HG03432 (cell line): ENCODE measurements around the gene LYVE1.

Experiments used
- ATAC-seq: cut with Tn5 transposase; IDR thresholded peaks from one replicate; pipeline ENCODE4 v1.9.1; 2021; ENCODE audit warnings: mild to moderate bottlenecking, moderate library complexity; ENCODE audit not compliant: unreplicated experiment

Gene LYVE1

DNA sequence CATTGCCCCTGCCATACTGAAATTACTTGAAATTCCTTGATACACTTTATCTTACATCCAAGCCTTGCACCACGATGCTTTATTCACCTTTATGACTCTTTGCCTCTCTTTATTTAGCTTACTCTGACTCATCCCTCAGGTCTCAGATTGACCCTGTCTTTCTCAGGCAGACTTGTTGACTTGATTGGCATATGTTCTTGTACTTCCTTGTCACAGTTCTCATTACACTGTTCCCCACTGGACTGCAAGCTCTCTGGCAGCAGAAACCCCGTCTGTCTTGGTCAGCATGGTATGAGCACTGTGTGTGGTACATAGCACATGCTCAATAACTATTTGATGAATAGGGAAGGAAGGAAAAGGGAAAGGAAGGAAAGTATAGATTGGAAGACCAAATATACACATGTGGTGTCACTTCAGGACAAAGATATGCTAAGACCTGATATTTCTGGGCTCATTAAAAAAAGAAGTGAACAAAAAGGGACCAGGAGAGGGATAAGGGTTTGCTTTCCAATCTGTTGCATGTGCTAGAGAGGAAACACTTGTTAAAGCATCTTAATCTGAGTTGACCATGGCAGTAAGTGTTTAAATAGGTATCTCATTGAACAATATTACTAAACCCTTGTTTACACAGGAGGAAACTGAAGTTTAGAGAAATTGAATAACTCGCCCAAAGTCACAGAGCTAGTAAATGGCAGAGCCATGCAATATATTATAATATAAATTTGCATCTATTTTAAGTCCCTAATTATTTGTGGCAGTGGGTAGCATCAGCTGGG lies 7.2 kb downstream of the LYVE1 start:
- no peak for ATAC-seq

DNA sequence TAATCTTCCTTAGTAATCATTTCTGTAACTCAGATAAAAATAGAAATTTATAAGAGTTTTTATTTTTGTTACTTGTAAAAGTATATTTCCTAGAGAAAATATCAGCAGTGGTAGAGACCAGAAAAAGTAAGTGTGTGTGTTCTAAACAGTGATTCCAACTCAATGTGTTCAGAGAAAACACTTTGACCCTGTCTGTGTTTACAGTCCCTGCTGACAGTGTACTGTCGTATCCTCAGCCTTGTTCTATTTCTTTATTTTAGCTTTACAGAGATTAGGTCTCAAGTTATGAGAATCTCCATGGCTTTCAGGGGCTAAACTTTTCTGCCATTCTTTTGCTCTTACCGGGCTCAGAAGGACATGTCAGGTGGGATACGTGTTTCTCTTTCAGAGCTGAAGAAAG lies 10.2 kb downstream of the LYVE1 start:
- no peak for ATAC-seq

DNA sequence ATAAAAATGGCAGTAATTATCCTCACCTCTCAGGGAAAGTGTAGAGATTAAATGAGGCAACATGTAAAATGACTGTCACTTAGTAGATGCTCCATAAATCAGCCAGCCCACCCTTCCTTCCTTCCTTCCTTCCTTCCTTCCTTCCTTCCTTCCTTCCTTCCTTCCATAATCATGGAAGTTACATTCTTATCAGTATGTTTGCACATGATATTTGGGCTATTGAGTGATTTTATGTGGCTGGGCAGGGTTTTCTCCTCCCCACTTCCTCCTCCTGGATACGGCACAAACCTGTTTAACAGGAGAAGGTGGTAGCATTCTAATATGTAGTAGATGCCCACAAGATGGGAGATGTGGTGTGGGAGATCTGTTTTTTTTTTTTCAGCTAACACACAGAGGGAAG lies 11.9 kb downstream of the LYVE1 start:
- ATAC-seq: no peak

DNA sequence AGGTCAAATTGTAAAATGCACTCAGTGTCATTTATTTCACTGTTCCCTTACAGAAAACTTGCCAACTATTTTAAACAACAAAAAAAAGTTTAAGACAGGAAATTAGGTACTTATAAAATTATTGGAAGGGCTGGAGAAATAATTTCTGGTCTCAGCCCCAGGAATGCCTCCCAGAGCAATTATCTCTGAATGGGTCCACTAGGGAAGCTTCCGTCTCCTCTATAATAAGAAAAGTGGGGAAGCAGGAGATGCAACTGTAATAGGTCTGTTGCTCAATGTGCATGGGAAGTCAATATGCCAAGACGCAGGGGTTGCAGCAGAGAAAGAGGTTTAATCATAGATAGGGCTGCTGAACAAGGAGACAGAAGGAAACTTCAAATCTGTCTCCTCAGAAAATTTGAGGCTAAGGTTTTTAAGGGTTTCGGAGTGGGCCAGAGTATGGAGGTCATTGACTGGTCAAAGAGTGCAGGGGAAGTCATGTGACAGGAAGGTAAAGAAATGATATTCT lies 16.6 kb downstream of the LYVE1 start:
- ATAC-seq: no peak

DNA sequence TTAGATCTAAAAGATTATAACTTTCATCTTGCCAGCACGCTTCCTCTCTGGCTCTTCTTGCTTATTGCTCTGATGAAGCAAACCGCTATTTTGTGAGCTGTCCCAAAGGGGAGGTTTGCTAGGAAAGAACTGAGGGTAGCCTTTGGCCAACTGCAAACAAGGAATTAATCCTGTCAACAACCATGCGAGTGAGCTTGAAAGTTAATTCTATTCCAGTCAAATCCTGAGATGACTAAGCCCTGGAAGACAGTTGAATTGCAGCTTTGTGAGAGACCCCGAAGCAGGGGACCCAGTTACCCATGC lies 17.2 kb downstream of the LYVE1 start:
- no peak for ATAC-seq

DNA sequence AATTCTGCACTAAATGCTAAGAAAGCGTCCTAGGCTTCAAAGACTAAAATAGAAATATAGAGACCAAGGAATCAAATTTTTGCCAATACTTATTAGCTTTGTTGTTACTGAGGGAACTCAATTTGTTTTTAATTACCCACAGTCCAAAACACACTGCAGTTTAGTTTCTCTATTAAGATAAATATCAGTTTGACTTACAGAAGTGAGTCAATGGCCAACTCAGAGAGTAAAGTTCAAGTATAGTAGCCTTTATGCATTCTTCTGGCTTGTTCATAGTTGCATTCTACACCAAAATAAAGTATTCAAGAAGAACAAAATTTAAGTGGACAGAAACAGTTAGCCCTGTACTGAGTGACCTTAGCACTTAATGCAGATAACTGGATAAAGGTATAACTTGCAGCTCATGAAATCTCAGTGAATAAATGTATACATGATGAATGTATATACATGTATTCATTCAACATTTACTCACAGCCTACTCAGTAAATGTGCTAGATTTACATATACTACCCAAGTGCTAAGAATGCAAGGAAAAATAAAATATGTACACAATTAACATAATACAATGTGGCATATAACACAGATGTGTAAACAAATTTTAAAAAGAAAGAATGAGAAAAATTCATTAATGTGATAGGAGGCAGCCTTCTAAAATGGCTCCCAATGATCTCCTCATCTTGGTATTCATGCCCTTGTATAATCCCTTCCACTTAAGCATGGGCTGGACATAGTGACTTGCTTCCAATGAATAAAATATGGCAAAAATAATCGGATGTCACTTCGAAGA lies 17.8 kb downstream of the LYVE1 start:
- ATAC-seq: no peak

DNA sequence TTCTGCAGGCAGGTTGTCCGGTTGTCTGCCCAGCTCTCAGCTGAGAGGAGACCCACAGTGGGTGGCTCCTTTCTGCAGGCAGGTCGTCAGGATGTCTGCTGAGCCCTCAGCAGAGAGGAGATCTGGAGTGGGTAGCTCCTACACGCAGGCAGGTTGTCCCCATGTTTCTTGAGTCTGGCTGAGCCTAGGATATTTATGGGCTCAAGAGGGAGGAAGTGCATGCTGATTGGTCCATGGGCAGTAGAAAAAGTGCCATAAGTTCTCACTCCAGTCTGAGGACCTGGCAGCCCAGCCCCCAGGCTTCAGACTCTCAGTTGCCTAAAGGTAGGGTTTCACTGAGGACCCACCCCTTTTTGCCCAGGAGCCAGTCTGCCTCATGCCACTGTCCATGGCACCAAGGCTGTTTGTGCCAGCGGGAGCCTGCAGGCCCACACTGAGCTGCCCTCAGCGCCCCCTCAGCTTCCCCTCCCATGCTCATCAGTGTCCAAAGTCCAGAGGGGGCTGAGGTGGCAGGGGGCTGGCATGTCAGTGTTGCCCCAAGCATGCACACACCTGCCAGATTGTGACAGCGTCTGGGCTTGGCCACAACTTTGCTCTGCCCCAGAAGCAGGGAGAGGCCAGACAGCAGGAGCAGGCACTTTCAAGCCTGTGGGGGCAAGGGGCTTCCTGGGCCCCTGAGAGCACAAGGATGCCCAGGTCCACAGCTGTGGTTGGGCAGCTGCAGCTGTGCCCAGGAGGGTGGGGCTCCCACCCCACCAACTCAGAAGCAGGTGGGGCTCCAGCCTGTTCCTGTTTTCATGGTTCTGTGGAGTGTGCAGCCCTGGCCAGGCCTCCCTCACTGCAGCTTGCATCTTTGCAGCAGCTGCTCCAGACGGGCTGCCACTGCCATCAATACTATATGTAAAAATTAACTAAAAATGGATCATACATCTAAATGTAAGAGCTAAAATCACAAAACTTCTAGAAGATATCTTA lies 23.7 kb downstream of the LYVE1 start:
- no peak for ATAC-seq

DNA sequence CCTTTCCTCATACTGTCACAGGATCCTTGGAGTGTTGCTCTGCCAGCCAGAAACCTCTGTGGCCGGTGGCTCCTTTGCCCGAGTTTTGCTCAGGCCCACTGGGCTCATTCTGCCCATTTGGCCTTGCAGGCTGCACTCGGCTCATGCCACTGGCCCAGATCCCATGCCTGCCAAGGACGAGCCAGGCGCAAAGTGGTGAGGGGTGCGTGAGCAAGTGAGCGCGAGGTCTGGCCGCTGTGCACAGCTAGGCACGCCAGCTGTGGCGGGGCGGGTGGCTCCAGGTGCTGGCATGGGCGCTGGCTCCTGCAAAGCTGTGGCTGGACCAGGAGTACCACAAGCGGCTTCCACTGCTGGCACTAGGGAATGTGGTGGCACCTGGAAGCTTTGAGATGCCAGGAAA lies 24.7 kb downstream of the LYVE1 start:
- ATAC-seq: no peak

DNA sequence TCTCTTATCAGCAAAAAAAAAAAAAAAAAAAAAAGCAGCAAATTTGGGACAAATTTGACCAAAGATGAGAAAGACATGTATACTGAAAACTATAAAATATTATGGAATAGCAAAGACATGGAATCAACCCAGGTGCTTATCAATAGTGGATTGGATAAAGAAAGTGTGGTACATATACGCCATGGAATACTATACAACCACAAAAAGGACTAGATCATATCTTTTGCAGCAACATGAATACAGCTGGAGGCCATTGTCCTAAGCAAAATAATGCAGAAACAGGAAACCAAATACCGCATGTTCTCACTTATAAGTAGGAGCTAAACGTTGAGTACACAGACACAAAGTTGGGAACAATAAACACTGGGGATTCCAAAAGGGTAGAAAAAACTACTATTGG lies 25.7 kb downstream of the LYVE1 start:
- ATAC-seq: no peak

DNA sequence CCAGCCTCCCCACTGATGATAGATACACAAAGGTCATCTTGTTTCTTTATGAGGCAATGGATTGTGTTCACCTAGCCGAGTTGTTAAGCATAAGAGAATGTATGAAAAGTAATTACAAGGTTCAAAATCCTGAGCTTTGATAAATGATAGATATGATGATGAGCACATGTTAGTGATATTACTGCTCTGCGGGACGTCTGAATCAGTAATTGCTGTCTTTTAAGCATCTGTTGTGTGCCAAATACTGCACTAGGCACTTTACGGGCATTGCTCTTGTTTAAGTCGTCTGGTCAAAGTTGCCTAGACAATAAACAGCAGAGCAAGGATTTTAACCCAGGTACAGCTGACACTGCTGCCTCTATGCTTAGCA lies 26.9 kb downstream of the LYVE1 start:
- ATAC-seq: no peak

DNA sequence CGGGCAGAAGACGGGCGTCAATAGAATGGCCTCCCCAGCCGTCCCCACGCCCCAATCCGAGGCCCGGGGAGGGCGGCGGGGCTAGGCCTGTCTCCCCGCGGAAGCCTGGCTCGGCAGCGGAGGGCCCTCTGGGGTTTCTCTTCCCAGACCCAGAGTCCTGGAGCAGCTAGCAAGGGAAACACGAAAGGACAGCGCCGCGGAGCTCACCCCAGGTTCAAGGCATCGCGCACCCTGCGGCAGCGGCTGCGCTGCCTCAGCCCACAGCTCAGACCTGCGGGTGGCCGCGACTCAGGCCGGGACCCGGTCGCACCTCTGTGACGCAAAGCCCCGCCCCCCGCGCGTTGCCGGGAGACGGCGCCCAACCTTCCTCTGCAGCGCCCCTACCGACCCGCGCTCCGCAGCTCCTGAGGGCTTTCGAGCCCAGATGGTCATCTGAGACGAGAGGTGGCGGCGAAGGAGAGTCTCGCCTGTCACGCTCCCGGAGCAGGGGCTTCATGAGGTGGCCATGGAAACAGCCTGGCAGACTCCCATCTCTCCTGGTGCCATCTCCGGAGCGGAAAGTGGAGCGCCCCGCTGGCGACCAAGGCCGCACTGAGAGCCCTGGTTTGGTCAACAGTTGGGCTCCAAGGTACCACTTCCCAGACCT lies 27.4 kb downstream of the LYVE1 start, which contains the start of gene RNF141:
TSS of gene RNF141 (minus strand) at position 273 of the 646 bp plus-strand sequence. CDS start 7,029 bp downstream, outside the sequence.
- ATAC-seq: peak; percentile 99

DNA sequence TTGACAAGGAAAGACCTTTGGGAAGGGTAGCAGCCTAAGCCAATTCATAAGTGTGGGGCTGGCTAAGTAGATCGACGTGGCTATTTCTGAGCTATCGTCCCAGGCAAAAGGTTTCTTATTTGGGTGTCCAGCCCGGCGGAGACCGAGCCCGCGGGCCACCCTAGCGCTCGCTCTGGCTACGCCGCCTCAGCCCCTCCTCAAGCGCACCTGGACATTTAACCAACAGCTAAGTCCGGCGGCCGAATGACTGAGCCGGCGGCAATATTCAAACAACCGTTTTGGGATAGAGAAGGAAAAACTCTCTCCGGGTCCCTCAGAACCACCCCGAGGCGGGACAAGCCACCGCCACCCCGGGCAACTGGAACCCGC lies 27.9 kb downstream of the LYVE1 start:
- ATAC-seq: peak; percentile 28

DNA sequence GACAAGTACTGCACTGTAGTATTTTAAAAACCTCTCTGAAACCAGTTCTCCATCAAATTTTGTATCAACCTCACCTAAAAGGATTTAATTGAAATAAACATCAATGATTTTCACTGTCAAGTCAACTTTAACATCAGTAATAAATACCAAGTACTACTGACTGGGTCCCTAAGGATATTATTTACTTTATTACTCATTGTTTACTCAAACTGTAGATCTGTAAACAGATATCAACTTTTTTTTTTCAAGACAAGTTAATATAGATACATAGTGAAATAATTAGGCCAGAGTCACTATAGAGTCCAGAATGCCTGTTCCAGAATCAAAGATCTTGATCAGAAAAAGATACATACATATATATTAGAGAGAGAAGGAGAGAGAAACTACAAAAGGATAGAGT lies 29.1 kb downstream of the LYVE1 start:
- ATAC-seq: no peak

DNA sequence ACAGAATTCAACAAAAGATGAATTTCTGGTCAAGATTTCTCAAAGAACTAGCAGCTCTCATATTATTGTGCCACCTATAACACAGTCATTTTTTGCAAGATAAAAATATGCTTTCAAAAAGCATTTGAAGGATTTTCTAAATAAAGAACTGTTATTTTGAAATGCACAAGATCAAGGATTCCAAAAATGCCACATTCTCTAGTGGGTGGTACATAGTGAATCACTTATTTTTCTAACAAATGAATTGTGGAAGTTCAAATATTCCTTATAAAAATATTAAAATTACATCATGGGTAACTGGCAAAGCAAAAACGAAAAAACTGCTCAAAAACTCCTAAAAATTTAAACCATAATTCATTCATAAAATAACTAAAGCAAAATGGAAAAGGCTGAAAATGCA lies 29.5 kb downstream of the LYVE1 start:
- no peak for ATAC-seq

DNA sequence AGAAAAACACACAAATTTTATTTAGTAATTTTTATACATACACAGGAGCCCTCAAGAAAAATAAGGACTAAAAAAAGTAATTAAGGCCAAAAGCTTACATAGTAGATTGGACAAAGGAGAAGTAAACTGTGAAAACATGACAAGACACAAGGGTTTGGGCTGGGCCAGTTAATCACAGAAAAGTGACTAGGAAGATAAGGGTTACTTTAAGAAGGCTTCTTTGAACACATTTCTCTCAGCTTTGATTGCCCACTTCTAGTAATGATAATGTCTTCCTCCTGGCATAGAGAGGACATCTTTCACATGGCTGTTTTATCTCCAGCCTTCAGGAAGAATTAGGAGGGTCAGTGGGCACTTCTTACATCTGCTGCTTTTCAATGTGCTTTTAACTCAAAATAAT lies 30.9 kb downstream of the LYVE1 start:
- no peak for ATAC-seq

DNA sequence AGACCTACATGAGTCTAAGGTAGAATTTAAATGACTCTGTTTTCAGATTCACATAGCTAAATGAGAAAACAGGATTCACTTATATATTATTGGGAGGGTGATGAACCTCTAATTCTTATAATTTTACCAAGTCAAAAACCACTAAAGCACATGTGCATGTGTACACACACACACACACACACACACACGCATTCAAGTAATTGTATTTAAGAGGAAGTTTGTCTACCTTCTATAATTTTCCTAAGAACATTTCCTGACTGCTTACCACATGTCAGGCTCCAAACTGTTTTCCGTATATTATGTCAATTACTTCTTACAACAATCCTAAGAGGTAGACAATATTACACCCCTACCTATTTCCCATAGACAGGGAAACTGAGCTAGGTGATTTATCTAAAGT lies 34.1 kb downstream of the LYVE1 start:
- ATAC-seq: no peak

DNA sequence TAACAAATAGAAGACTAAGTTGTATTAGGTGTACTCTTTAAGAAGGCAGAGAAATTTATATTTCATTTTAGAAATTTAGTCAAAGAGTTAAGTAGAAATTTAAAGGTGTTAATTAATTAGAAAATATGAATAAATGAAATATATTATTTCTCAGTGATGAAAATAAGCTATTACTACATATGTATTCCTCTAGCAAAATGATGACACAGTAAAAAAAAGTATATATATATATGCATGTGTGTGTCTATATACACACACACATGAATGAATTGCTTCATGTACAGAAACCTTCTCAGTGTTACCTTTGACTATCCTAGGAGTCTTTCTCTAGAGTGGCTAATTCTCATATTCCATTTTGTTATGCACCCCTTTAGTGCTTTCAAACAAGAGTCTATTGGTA lies 35.1 kb downstream of the LYVE1 start:
- no peak for ATAC-seq

DNA sequence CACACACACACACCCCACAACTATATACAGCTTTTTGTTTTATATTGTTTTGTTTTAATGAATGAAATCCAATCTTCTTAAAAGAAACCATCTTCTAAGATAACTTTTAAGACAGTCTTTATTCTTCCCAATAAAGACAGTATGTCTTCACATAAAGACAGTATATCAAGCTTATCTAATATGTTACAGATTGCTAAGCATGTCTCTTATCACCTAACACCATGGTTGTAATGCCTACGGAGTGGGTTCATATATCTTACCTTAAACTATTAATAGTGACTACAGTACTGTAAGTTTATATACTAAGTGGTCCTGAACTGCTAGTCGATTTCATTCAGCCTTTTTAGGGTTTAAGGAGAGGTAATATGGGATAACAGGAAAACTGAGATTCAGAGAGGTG lies 35.9 kb downstream of the LYVE1 start:
- ATAC-seq: no peak

DNA sequence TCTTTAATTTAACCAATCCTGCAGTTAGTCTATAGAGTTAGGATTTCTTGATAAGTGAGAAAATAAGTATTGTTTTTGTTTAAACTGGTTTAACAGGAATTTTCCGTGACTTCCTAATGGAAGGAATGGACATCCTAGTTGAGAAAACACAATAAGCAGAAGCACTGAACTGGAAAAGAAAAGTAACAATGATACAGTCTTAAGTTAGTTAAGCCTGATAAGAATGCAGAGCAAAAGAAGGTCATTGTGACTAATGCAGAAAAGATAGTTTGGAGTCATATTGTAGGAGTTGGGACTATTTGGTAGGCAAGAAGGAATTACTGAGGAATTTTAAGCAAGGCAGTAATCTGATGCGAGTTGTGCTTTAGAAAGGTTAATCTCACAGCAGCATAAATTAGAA lies 39.2 kb downstream of the LYVE1 start:
- ATAC-seq: no peak

DNA sequence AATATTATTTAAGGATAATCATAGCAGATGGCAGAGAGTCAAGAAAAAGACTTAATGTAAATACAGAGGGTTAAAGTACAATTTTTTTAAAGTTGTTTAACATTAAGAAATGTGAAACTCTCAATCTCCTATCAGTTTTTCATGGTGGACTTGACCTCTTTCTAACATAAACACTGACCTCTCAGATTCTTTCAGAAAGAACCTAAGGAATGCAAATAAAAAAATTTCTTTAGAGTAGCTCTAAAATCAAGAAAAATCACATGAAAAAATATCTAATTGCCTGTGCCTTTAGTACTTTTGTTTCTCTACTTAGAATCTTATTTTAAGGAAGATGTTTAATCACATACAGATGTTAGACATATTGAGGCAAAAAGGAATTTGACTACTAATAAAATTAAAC lies 40.3 kb downstream of the LYVE1 start:
- no peak for ATAC-seq
